Measurements from ENCODE around the gene COMMD8.
"Not testable (repeated sequence)": the region's sequence is repeated elsewhere in the genome, so short reads cannot be mapped to it uniquely, and the experiment has no call there.

Gene COMMD8

GRCh38 chr4:47463235-47463956 is at the start of gene COMMD8:
Gene COMMD8, minus strand, starts transcription at chr4:47463702. Its CDS starts 51 bp downstream, at chr4:47463651.
- DNase-seq = peak; percentile 99

GRCh38 chr4:47510506-47511143 is 47.1 kb upstream of the COMMD8 start:
- DNase-seq = peak; percentile 39

- no peak for DNase-seq
These were observed 42.2 kb upstream of the COMMD8 start for GRCh38 chr4:47505666-47506065.

GRCh38 chr4:47505147-47505546 is 41.6 kb upstream of the COMMD8 start:
- DNase-seq = no peak

GRCh38 chr4:47500776-47501175 is 37.3 kb upstream of the COMMD8 start:
- no peak for DNase-seq

GRCh38 chr4:47499700-47500099 is 36.2 kb upstream of the COMMD8 start:
- no peak for DNase-seq

- no peak for DNase-seq
These were observed 35.4 kb upstream of the COMMD8 start for GRCh38 chr4:47498899-47499298.

- DNase-seq = no peak
These were observed 30.6 kb upstream of the COMMD8 start for GRCh38 chr4:47494124-47494430.

GRCh38 chr4:47493238-47494123 is 30.0 kb upstream of the COMMD8 start:
- DNase-seq = no peak

GRCh38 chr4:47490550-47490949 is 27.0 kb upstream of the COMMD8 start:
- peak; percentile 57 for DNase-seq

GRCh38 chr4:47488706-47489105 is 25.2 kb upstream of the COMMD8 start:
- DNase-seq = no peak

GRCh38 chr4:47486727-47487126 is 23.2 kb upstream of the COMMD8 start:
- DNase-seq = not testable (repeated sequence)

GRCh38 chr4:47486231-47486673 is 22.8 kb upstream of the COMMD8 start:
- DNase-seq = no peak

- no peak for DNase-seq
These were observed 22.3 kb upstream of the COMMD8 start for GRCh38 chr4:47485768-47486167.

GRCh38 chr4:47485047-47485692 is 21.7 kb upstream of the COMMD8 start, which contains the start of gene ATP10D:
Gene ATP10D, plus strand, starts transcription at chr4:47485275. Its CDS starts 27,266 bp downstream, at chr4:47512541.
- DNase-seq = peak; percentile 91

- no peak for DNase-seq
These were observed 20.7 kb upstream of the COMMD8 start for GRCh38 chr4:47484168-47484567.

GRCh38 chr4:47483745-47484144 is 20.2 kb upstream of the COMMD8 start:
- no peak for DNase-seq

GRCh38 chr4:47482326-47482725 is 18.8 kb upstream of the COMMD8 start:
- DNase-seq = no peak

GRCh38 chr4:47478804-47479203 is 15.3 kb upstream of the COMMD8 start:
- no peak for DNase-seq

GRCh38 chr4:47475411-47475810 is 11.9 kb upstream of the COMMD8 start:
- DNase-seq = no peak

GRCh38 chr4:47474799-47475198 is 11.3 kb upstream of the COMMD8 start:
- DNase-seq = no peak

- peak; percentile 54 for DNase-seq
These were observed 9.7 kb upstream of the COMMD8 start for GRCh38 chr4:47473141-47473750.

- peak; percentile 50 for DNase-seq
These were observed 8.1 kb upstream of the COMMD8 start for GRCh38 chr4:47471591-47471990.
